ENCODE measurements around the gene INPP5D.
"Not testable (repeated sequence)": the region's sequence is repeated elsewhere in the genome, so short reads cannot be mapped to it uniquely, and the experiment has no call there.

INPP5D gene

DNA sequence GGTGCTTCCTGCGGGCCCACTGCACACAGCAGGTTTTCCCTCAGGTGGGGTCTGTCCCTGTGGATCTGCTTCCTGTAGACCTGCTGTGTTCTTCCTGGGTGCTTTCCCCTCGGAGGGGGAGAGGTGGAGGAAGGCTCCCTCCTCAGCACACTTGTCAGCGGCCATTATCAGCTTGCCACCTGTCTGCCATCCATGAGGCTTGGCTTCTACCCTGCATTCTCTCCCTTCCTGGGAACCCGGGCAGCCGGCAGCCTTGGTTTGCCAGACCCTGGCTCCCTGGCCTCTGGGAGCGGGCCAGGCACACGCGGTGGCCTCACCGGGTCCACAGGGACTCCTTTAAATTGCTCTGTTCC lies 58.5 kb downstream of the INPP5D start:
- no peak for DNase-seq (ENCODE audit: low read depth)

DNA sequence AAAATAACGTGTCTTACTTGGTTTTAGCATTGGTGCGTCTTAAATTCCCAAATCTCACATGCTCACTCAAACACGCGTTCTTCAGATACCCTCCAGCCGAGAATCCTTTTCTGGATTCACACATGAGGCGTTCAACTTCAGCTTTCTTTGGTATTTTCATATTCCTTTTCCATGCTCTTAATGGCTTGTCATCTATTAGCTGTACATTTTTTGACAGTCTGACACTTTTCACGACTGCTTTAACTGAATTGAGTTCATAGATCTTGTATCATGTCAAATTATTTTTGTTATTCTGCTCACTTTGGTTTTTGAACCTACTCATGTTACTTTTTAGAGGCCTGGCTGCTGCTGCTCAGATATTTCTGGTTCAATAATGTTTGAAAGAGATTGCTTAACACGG lies 59.0 kb downstream of the INPP5D start:
- DNase-seq (ENCODE audit: low read depth): no peak

DNA sequence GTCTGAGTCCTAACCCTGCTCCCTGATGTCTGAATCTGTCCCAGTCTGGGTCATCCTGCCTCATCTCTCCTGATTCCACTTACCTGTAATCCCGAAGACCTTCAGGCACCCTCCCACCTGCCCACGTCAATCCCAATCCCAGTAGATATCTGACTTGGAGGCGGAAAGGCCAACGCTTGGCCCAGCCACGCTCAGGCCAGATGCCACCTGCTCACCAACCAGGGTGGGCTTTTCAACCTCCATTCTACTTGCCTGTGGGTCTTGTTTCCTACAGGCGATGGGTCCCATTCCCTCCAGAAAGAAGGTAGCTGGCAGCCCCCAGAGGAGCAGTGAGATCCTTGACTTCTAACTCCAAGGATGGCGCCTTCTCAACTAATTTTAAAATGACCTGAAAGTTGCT lies 59.7 kb downstream of the INPP5D start:
- no peak for DNase-seq (ENCODE audit: low read depth)

DNA sequence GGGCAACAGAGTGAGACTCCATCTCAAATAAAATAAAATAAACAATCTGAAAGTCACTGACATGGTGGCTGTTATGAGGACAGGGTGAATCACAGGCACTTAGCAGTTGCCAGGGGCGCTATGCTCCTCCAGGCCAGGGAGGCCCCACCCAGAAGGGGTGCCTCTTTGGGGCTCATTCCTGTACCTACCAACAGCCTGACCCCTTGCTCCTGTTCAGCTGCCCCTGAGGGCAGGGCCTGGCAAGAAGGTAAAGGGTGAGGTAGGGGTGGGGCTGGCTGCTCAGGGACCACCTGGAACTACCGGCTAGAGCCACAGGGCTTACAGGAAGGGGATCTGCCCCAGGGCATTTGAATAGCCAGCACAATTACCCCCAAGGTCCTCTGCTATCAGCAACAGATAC lies 60.3 kb downstream of the INPP5D start:
- no peak for DNase-seq (ENCODE audit: low read depth)

- DNase-seq (ENCODE audit: low read depth): no peak
Measured at GRCh38 chr2:233121856-233122255, 61.7 kb downstream of the INPP5D start.

DNA sequence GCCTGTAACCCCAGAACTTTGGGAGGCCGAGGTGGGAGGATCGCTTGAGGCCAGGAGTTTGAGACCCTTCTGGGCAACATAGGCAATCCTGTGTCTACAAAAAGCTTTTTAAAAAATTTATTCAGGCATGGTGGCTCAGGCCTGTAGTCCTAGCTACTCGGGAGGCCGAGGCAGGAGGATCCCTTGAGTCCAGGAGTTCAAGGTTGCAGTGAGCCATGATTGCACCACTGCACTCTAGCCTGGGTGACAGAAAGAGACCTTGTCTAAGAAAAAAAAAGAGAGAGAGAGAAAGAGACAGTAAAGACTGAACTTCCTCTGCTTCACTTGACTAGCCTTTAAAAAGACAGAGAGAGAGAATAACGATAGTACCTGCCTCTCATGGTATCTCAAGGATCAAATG lies 62.4 kb downstream of the INPP5D start:
- DNase-seq (ENCODE audit: low read depth): no peak

DNA sequence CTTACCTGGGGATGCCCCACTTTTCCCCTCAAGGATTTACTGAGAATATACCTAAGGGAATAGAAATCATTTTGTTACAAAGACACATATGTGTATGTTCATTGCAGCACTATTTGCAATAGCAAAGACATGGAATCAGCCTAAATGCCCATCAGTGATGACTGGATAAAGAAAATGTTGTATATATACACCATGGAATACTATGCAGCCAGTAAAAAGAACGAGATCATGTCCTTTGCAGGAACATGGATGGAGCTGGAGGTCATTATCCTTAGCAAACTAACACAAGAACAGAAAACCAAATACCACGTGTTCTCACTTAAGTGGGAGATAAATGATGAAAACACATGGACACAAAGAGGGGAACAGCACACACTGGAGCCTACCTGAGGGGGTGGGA lies 63.4 kb downstream of the INPP5D start:
- DNase-seq (ENCODE audit: low read depth): not testable (repeated sequence)

GRCh38 chr2:233124421-233125080 lies 64.4 kb downstream of the INPP5D start:
- DNase-seq (ENCODE audit: low read depth): no peak

DNA sequence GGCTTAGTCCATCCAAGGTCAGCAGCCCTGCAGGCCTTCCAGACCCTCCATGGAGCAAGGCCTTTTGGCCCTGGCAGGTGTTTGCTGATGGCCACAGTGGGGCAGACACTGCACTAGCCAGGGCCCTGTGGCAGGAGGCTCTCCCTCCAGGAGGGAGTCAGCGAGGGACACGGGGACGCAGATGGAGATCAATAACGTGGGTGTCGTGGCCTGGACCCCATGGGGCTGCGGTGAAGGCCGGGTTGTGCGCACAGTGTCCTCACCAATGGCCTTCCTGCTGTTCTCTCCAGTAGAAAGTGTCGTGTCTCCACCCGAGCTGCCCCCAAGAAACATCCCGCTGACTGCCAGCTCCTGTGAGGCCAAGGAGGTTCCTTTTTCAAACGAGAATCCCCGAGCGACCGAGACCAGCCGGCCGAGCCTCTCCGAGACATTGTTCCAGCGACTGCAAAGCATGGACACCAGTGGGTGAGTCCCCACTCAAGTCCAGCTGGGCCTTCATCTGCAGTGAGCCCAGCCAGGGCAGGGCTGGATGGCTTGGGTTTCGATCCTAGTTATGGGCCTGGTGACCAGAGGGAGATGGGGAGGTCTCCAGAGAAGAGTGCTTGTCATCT lies 65.4 kb downstream of the INPP5D start:
- DNase-seq (ENCODE audit: low read depth): no peak

DNA sequence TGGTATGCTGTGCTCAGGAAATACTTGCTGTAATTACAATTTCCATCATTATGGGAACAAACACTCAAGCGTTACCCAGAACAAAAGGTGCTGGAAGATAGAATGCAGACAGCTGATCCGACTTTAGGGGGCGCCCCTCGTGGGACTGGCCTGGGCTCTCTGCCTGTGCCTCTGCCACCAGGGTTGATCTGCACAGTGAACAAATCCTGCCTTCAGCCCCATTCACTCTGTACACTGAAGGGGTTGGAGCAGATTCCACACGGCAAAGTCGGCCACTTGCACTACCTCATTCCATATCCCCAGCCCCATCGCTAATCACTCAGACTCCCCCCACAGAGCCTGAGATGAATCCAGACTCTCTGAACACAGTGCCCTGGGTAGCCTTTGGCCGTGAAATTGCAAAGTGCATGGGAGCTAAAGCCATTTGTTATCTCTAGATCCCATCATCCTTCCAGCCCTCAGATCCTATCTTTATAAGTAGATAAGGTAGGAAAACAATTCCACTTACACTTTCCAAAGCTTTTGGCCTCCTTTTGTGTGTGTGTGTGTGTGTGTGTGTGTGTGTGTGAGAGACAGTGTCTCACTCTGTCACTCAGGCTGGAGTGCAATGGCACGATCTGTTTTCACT lies 69.3 kb downstream of the INPP5D start:
- no peak for DNase-seq (ENCODE audit: low read depth)

DNA sequence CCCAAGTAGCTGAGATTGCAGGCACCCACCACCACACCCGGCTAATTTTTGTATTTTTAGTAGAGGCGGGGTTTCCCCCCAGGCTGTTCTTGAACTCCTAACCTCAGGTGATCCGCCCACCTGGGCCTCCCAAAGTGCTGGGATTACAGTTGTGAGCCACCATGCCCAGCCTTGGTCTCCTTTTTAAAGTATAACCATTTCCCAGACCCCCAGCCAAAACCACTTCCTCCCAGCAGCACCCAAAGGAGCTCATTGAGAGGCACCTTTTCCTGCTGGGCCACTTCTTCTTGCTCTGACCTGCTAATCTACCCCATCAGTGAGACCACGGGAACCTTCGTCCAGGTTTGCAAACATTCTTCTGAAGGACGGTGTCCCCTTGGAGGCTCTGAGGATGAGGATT lies 69.9 kb downstream of the INPP5D start:
- DNase-seq (ENCODE audit: low read depth): no peak

DNA sequence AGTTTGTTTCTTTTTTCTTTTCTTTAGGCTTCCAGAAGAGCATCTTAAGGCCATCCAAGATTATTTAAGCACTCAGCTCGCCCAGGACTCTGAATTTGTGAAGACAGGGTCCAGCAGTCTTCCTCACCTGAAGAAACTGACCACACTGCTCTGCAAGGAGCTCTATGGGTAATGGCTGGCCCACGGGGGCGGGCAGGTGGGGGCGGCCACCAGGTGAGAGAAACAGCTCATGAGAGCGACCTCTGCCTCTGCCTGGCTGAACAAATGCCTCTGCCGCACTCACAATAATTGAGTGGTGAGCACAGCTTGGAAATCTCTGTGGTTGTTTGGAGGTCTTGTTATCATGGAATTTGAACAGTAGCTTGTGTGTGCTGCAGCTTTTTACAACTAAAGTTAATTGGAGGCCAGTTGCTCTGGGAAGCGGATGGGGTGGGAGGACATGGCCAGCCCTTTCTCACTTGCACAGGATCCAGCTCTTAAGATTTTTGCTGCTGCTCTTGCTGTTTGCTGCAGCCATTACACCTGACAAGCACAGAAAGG lies 70.4 kb downstream of the INPP5D start:
- DNase-seq (ENCODE audit: low read depth): no peak

GRCh38 chr2:233131936-233132720 lies 72.0 kb downstream of the INPP5D start:
- no peak for DNase-seq (ENCODE audit: low read depth)

DNA sequence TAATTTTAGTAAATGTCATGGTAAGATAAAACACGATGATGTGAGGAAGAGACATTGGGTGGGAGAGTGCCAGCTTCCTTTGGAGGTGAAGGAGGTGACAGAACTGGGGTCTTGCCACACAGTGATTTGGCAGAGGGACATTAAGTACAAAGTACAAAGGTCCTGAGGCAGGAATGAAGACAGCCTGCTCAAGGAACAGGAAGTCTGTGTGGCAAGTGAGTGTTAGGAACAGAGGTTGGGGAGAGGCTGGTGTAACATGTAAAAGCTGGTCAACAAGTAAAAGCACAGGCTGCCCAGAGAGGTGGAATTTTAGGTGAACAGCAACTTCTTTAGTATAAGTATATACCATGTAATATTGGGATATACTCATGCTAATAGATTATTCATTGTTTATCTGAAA lies 73.1 kb downstream of the INPP5D start:
- no peak for DNase-seq (ENCODE audit: low read depth)

DNA sequence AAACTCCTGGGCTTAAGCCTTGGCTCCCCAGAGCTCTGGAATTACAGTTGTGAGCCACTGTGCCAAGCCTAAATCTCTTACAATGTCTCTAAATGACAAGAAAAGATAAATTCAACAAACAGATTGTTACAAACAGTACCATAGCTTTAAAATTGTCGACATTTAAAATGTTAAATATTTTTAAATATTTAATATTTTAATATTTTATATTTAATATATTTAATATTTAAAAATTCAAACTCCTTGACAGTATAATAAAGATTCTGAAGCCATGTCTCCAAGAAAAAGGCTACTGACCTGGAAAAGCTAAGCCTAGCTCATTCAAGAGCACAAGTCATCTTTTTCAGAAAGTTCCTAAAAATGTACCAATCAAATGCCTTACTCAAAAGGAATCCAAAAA lies 75.3 kb downstream of the INPP5D start:
- DNase-seq (ENCODE audit: low read depth): no peak

DNA sequence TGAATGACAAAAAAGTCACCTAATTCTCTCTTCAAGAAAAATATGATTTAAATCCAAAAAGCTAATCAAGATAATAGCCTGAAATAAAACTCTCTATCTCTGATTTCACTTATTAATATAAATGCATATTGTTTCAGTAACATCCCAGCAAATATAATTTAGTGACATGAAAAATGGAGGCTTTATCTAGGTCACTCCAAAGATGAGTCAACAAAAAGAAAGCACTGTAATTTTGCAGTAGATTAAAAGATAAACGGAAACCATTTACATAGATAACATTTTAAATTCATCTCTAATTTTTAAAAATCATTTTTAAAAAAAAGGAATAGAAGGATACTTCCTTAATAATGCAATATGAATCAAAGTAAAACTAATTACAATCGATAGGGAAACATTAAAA lies 76.9 kb downstream of the INPP5D start:
- DNase-seq (ENCODE audit: low read depth): no peak

- DNase-seq (ENCODE audit: low read depth): no peak
Measured at GRCh38 chr2:233140077-233140585, 80.0 kb downstream of the INPP5D start.

GRCh38 chr2:233140978-233141377 lies 80.8 kb downstream of the INPP5D start:
- DNase-seq (ENCODE audit: low read depth): no peak

DNA sequence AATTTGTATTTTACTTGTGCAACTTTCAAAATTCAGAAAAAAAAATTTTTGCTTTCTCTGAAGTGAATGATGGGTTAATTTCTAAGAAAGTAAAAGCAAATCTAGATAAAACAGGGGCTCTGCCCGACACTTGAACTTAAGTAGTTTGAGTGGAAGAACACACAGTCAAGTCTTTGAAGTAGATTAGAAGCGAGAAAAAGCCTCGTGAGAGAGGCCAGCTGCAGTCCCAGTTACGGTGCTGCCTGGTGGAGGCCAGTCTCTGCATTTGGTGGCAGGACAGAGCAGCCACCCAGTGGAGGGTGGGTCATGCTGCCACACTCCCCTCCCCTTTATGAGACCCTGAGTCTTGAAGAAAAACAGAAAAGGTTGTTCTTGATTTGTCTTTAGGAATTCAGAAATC lies 81.8 kb downstream of the INPP5D start:
- no peak for DNase-seq (ENCODE audit: low read depth)

DNA sequence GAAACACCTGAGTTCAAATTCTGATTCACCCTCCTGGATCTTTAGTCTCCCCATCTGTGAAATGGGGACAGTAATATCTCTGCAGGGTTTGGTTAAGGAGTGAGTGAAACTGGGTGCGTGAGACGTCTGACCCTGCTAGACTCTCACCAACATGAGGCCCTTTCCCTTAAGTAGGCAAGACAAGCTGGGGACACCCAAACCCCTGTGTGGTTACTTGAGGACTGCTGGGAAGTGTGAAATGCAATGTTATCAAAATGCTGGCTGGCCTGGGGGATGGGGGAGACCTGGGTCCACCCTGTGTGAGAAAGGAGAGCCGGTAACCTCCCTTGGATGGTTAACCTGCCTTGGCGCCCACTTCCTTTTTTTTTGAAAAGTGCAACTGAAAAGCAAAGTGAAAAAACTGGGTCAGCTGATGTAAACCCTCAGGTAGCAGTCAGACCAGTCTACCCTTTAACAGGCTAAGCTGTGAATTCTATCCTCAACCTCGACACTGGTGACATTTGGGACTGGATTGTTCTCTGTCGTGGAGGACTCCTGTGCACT lies 82.3 kb downstream of the INPP5D start:
- no peak for DNase-seq (ENCODE audit: low read depth)

GRCh38 chr2:233143700-233144331 lies 83.7 kb downstream of the INPP5D start:
- DNase-seq (ENCODE audit: low read depth): no peak

GRCh38 chr2:233145726-233146125 lies 85.6 kb downstream of the INPP5D start:
- DNase-seq (ENCODE audit: low read depth): no peak
